ENCODE results near the gene ARHGAP45.
A peak's percentile ranks its signal among the peaks of the same experiment; 100 is the strongest.

The ARHGAP45 gene

GRCh38 chr19:1025960-1026782, 40.8 kb upstream of the ARHGAP45 start, which contains the start of gene CNN2:
Gene CNN2, plus strand, starts transcription at chr19:1026608. Its CDS starts 54 bp downstream, at chr19:1026662.
- Histone ChIP-seq H3K4me1 (ENCODE audit: insufficient read depth, low read length) (no peaks in the 10 kb centered on the region), H3K4me3 (ENCODE audit: low read length) (peak within 1 kb of the TSS; percentile 98), H3K9me3 (ENCODE audit: insufficient read depth, low read depth, low read length) (no peaks in the 10 kb centered on the region), H3K36me3 (ENCODE audit: insufficient read depth, low read depth, low read length) (peaks cover 22% of the 10 kb centered on the region), H3K27ac (ENCODE audit: low read length) (peak within 1 kb of the TSS; percentile 100), H3K9ac (ENCODE audit: low read depth, low read length) (peak within 1 kb of the TSS; percentile 100), H3K27me3 (ENCODE audit: insufficient read depth, low read length) (no peaks in the 10 kb centered on the region)

GRCh38 chr19:1026783-1027649, 40.0 kb upstream of the ARHGAP45 start:
- Histone ChIP-seq H3K36me3 (ENCODE audit: insufficient read depth, low read depth, low read length) (peaks cover 30% of the 10 kb centered on the region), H3K9ac (ENCODE audit: low read depth, low read length) (peak overlapping the region; percentile 100), H3K4me1 (ENCODE audit: insufficient read depth, low read length) (no peaks in the 10 kb centered on the region), H3K4me3 (ENCODE audit: low read length) (peak overlapping the region; percentile 98), H3K9me3 (ENCODE audit: insufficient read depth, low read depth, low read length) (no peaks in the 10 kb centered on the region), H3K27me3 (ENCODE audit: insufficient read depth, low read length) (no peaks in the 10 kb centered on the region), H3K27ac (ENCODE audit: low read length) (peak overlapping the region; percentile 100)

GRCh38 chr19:1027650-1028061, 39.3 kb upstream of the ARHGAP45 start:
- peak overlapping the region; percentile 100 for H3K9ac ChIP-seq (ENCODE audit: low read depth, low read length)
- H3K27me3 ChIP-seq (ENCODE audit: insufficient read depth, low read length), result no peaks in the 10 kb centered on the region
- no peaks in the 10 kb centered on the region for H3K9me3 ChIP-seq (ENCODE audit: insufficient read depth, low read depth, low read length)
- H3K4me3 ChIP-seq (ENCODE audit: low read length), result peak overlapping the region; percentile 98
- H3K27ac ChIP-seq (ENCODE audit: low read length), result peak overlapping the region; percentile 100
- no peaks in the 10 kb centered on the region for H3K4me1 ChIP-seq (ENCODE audit: insufficient read depth, low read length)
- H3K36me3 ChIP-seq (ENCODE audit: insufficient read depth, low read depth, low read length), result peaks cover 37% of the 10 kb centered on the region

- peak overlapping the region; percentile 100 for H3K9ac ChIP-seq (ENCODE audit: low read depth, low read length)
- H3K27ac ChIP-seq (ENCODE audit: low read length), result no peak overlapping the region
- no peaks in the 10 kb centered on the region for H3K9me3 ChIP-seq (ENCODE audit: insufficient read depth, low read depth, low read length)
- H3K27me3 ChIP-seq (ENCODE audit: insufficient read depth, low read length), result no peaks in the 10 kb centered on the region
- peaks cover 43% of the 10 kb centered on the region for H3K36me3 ChIP-seq (ENCODE audit: insufficient read depth, low read depth, low read length)
- peak overlapping the region; percentile 98 for H3K4me3 ChIP-seq (ENCODE audit: low read length)
- no peaks in the 10 kb centered on the region for H3K4me1 ChIP-seq (ENCODE audit: insufficient read depth, low read length)
Observed at GRCh38 chr19:1028062-1028926, 38.7 kb upstream of the ARHGAP45 start.

GRCh38 chr19:1032264-1032867, 34.6 kb upstream of the ARHGAP45 start:
- no peak overlapping the region for H3K27ac ChIP-seq (ENCODE audit: low read length)
- no peaks in the 10 kb centered on the region for H3K27me3 ChIP-seq (ENCODE audit: insufficient read depth, low read length)
- H3K9me3 ChIP-seq (ENCODE audit: insufficient read depth, low read depth, low read length), result no peaks in the 10 kb centered on the region
- no peak overlapping the region for H3K4me3 ChIP-seq (ENCODE audit: low read length)
- H3K9ac ChIP-seq (ENCODE audit: low read depth, low read length), result no peak overlapping the region
- no peaks in the 10 kb centered on the region for H3K4me1 ChIP-seq (ENCODE audit: insufficient read depth, low read length)
- peaks cover 67% of the 10 kb centered on the region for H3K36me3 ChIP-seq (ENCODE audit: insufficient read depth, low read depth, low read length)

- Histone ChIP-seq H3K4me3 (ENCODE audit: low read length) (no peak overlapping the region), H3K9ac (ENCODE audit: low read depth, low read length) (no peak overlapping the region), H3K27ac (ENCODE audit: low read length) (no peak overlapping the region), H3K36me3 (ENCODE audit: insufficient read depth, low read depth, low read length) (peaks cover 63% of the 10 kb centered on the region), H3K4me1 (ENCODE audit: insufficient read depth, low read length) (no peaks in the 10 kb centered on the region; the same call in 1 of the 2 replicates), H3K9me3 (ENCODE audit: insufficient read depth, low read depth, low read length) (no peaks in the 10 kb centered on the region), H3K27me3 (ENCODE audit: insufficient read depth, low read length) (no peaks in the 10 kb centered on the region)
Observed at GRCh38 chr19:1035998-1036621, 30.9 kb upstream of the ARHGAP45 start.

GRCh38 chr19:1037621-1038064, 29.3 kb upstream of the ARHGAP45 start:
- Histone ChIP-seq H3K36me3 (ENCODE audit: insufficient read depth, low read depth, low read length) (peaks cover 48% of the 10 kb centered on the region), H3K9ac (ENCODE audit: low read depth, low read length) (no peak overlapping the region), H3K27ac (ENCODE audit: low read length) (no peak overlapping the region), H3K4me3 (ENCODE audit: low read length) (no peak overlapping the region), H3K4me1 (ENCODE audit: insufficient read depth, low read length) (no peaks in the 10 kb centered on the region; the same call in 1 of the 2 replicates), H3K9me3 (ENCODE audit: insufficient read depth, low read depth, low read length) (no peaks in the 10 kb centered on the region), H3K27me3 (ENCODE audit: insufficient read depth, low read length) (no peaks in the 10 kb centered on the region)

- Histone ChIP-seq H3K36me3 (ENCODE audit: insufficient read depth, low read depth, low read length) (peaks cover 39% of the 10 kb centered on the region), H3K4me1 (ENCODE audit: insufficient read depth, low read length) (no peaks in the 10 kb centered on the region; the same call in 1 of the 2 replicates), H3K9ac (ENCODE audit: low read depth, low read length) (peak overlapping the region; percentile 48; the same call in 1 of the 2 replicates), H3K27ac (ENCODE audit: low read length) (no peak overlapping the region), H3K4me3 (ENCODE audit: low read length) (peak overlapping the region; percentile 90), H3K9me3 (ENCODE audit: insufficient read depth, low read depth, low read length) (no peaks in the 10 kb centered on the region), H3K27me3 (ENCODE audit: insufficient read depth, low read length) (no peaks in the 10 kb centered on the region)
Observed at GRCh38 chr19:1038978-1039645, 27.9 kb upstream of the ARHGAP45 start.

GRCh38 chr19:1039646-1040475, 27.1 kb upstream of the ARHGAP45 start, which contains the start of gene ABCA7:
Gene ABCA7, plus strand, starts transcription at chr19:1040107. Its CDS starts 1,255 bp downstream, at chr19:1041362.
- no peaks in the 10 kb centered on the region; the same call in 1 of the 2 replicates for H3K4me1 ChIP-seq (ENCODE audit: insufficient read depth, low read length)
- no peak within 1 kb of the TSS for H3K27ac ChIP-seq (ENCODE audit: low read length)
- peak within 1 kb of the TSS; percentile 90 for H3K4me3 ChIP-seq (ENCODE audit: low read length)
- no peaks in the 10 kb centered on the region for H3K9me3 ChIP-seq (ENCODE audit: insufficient read depth, low read depth, low read length)
- H3K27me3 ChIP-seq (ENCODE audit: insufficient read depth, low read length), result no peaks in the 10 kb centered on the region
- peaks cover 39% of the 10 kb centered on the region for H3K36me3 ChIP-seq (ENCODE audit: insufficient read depth, low read depth, low read length)
- H3K9ac ChIP-seq (ENCODE audit: low read depth, low read length), result peak within 1 kb of the TSS; percentile 80; the same call in 1 of the 2 replicates

All from iPS-20b (cell line).